ENCODE measurements around the gene ODC1.

Gene ODC1

GRCh38 chr2:10413503-10413902 is 34.6 kb downstream of the ODC1 start:
- DNase-seq, result no peak

- no peak for DNase-seq
These were observed 35.7 kb downstream of the ODC1 start for GRCh38 chr2:10412380-10412779.

- no peak for DNase-seq
These were observed 36.6 kb downstream of the ODC1 start for GRCh38 chr2:10411557-10411956.

- DNase-seq, result no peak
These were observed 37.2 kb downstream of the ODC1 start for GRCh38 chr2:10410823-10411437.

GRCh38 chr2:10410001-10410822 is 37.9 kb downstream of the ODC1 start:
- no peak for DNase-seq

GRCh38 chr2:10408649-10409579 is 39.2 kb downstream of the ODC1 start:
- peak; percentile 48 for DNase-seq

- no peak for DNase-seq
These were observed 40.1 kb downstream of the ODC1 start for GRCh38 chr2:10407841-10408648.

GRCh38 chr2:10407432-10407831 is 40.7 kb downstream of the ODC1 start:
- no peak for DNase-seq

- no peak for DNase-seq
These were observed 41.5 kb downstream of the ODC1 start for GRCh38 chr2:10406491-10407188.

- DNase-seq, result no peak
These were observed 42.1 kb downstream of the ODC1 start for GRCh38 chr2:10406016-10406415.

- peak; percentile 32 for DNase-seq
These were observed 42.7 kb downstream of the ODC1 start for GRCh38 chr2:10405448-10405847.

GRCh38 chr2:10404324-10405143 is 43.6 kb downstream of the ODC1 start:
- peak; percentile 7 for DNase-seq

GRCh38 chr2:10402653-10403215 is 45.4 kb downstream of the ODC1 start:
- DNase-seq, result no peak

- no peak for DNase-seq
These were observed 46.0 kb downstream of the ODC1 start for GRCh38 chr2:10402062-10402585.

- DNase-seq, result no peak
These were observed 46.9 kb downstream of the ODC1 start for GRCh38 chr2:10400978-10401951.

GRCh38 chr2:10400568-10400977 is 47.6 kb downstream of the ODC1 start:
- DNase-seq, result no peak

GRCh38 chr2:10400002-10400401 is 48.1 kb downstream of the ODC1 start:
- DNase-seq, result no peak

GRCh38 chr2:10399358-10399757 is 48.8 kb downstream of the ODC1 start:
- DNase-seq, result no peak

- DNase-seq, result no peak
These were observed 49.6 kb downstream of the ODC1 start for GRCh38 chr2:10398496-10398895.

All from DMS 273 treated with DMSO at 0.1 percent for 48 hours (cell line).